Islet of Langerhans (tissue), 1 donor: Measurements from ENCODE around the gene GALNT10.

Source experiments
- FAIRE-seq: peaks from one replicate; lab custom pipeline; 2011; peaks lifted over from hg19 to GRCh38; lab: Jason Lieb, UNC

GALNT10 gene

GRCh38 chr5:154385236-154385512, 194.6 kb downstream of the GALNT10 start:
- FAIRE-seq, result no peak

- no peak for FAIRE-seq
Measured at GRCh38 chr5:154386952-154387629, 196.6 kb downstream of the GALNT10 start.

- FAIRE-seq, result no peak
Measured at GRCh38 chr5:154388842-154389241, 198.3 kb downstream of the GALNT10 start.

- no peak for FAIRE-seq
Measured at GRCh38 chr5:154390096-154390495, 199.6 kb downstream of the GALNT10 start.

GRCh38 chr5:154390746-154391359, 200.3 kb downstream of the GALNT10 start:
- FAIRE-seq, result no peak

DNA sequence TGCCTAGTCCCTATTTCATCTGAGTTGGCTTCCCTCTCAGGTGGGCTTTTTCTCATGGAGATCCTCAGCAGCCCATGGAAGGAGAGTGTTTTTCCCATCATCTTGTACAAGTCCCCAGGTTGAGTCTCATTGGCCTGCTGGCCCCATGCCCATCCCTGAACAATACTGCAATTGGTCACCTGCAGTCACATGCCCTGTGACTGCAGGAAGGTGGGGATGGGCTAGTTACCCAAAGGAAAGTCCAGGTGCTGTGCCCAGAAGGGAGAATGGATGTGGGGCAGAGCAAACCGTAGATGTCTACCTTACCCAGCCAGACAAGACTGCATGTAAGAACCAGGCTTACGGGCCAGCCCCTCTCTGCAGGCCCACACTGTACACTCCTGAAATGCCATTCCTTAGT, 201.3 kb downstream of the GALNT10 start:
- FAIRE-seq, result no peak

GRCh38 chr5:154393850-154394249, 203.3 kb downstream of the GALNT10 start:
- no peak for FAIRE-seq

DNA sequence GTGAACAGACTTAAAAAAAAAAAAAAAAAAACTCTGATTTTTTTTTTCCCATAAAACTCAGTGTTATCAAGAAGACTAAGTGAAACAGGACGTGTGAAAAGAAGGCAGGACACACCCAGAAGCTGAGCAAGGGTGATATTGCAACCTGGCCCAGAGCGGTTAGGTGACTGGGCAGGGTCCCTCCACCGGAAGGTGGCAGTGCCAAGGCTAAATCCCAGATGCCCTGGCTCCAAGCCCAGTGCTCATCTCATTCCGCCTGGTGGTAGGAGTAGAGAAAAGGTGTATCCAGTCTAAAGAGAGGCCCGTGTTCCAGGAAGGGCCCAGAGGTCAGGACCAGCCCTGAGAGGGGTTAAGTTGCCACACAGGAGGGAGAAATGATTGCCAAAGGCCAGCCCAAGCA, 203.8 kb downstream of the GALNT10 start:
- no peak for FAIRE-seq

DNA sequence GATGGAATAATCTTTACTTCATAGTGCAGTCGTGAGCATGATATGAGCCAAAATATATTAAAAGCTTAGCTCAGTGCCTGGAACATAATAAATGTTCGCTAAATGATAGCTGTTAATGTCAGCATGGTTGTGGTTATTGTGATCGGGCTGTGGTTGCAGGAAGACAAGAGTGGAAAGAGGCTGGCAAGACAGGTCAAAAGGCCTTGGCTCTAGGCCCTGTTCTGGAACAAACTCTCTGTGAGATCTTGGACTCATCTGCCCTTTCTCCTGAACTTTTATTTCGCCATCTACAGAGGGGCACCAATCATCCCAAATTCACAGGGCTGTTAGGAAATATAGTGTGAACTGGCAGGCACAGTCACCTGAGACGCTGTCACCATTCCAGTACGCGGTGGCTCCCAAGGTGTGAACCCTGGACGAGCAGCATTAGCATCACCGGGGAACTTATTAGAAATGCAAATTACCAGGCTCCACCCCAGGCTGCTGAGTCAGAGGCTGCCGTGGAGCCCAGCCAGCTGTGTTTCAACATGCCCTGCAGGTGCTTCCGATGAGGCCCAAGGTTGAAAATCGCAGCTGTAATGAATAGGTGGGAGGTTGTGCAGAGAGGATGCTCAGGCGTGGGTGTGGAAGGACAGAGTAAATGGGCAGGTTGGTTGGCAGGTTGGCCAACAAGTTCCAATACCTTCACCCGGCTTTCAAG, 205.0 kb downstream of the GALNT10 start:
- FAIRE-seq, result no peak

DNA sequence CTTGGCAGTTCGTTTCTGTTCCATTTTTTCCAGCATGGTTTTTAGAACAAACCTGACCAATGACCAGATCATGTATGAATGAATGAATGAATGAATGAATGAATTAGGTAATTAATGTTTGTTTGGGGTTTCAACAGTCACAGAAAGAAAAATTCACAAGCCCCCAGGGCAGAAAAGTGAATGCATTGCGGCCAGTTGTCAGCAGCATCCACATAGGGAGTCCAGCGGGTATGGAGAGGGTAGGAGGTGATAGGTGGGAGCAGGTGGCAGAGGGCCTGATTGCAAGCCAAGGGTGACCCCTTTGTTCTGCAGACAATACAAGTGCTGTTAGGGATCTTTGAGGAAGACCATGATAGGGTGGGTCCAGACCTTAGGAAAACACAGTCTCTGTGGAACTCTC, 205.6 kb downstream of the GALNT10 start:
- FAIRE-seq, result no peak

DNA sequence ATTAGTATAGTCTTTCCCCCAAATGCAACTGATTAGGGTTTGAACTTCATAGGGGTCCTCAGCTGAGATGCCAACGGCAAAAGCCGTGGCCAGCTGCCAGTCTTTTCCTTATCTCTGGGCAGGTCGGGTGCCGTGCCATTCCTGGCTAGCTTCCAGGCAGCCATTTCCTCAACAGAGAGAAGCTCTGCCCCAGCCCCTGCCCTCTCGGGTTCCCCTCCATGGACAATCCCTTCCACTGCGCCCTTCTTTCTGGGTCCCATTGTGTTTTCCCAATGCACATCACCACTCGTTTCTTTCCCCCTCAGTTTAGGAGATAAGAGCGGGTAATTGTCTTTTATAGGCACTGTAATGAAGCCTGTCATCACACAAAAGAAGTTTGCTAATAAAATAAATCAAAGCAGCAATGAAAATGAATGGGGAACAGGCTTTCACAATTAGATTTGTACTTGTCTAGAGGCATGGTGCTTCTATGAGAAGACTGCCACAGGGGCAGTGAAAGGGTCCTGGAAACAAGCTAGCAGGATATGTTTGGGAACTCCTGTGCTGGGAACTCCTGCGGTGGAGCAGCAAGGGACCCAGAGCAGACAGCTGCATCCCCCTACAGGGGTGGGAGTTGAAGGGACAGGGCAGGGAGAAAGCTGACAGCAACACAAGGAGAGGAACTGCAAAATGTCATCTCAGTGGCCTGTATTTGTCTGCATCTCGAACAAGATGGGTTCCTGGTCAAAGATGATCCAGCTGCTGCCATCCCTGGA, 207.3 kb downstream of the GALNT10 start:
- FAIRE-seq, result no peak

DNA sequence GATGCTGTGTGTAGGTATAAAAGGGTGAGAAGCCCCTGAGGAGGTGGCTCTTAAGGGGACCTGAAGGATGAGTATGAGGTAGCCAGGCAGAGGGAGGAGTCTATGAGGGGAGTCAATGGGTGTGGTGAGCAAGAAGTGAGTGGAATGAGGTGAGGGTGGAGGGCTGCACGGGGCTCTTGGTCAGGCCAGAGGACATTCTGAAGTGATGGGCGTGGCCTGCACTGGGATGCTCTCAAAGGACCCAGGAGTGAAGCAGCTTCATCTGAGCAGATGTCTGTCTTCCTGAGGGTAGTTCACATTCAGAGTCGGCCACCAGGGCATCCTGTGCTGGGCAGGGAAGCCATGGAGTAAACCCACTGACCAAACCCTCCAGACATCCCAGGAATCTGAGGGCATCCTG, 210.1 kb downstream of the GALNT10 start:
- FAIRE-seq, result no peak

GRCh38 chr5:154401355-154401754, 210.8 kb downstream of the GALNT10 start:
- no peak for FAIRE-seq

DNA sequence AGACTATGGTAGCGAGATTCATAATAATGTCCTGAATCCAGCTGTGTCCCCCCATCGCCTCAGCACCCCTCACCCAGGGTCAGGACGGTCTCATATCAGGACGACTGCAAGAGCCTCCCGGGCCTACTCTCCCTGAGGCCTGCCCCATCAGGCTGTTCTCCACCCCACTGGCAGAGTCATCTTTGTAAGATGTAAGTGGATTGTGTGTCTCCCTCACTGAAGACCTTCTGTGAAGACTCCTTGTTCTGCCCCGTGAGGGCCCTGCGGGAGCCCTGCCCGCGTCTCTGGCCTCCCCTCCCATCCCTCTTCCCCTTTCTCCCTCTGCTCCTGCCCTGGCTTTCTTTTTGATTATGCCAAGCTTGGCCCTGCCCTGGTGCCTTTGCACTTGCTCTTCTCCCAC, 211.4 kb downstream of the GALNT10 start:
- no peak for FAIRE-seq

GRCh38 chr5:154402611-154403010, 212.1 kb downstream of the GALNT10 start:
- no peak for FAIRE-seq

GRCh38 chr5:154403234-154403633, 212.7 kb downstream of the GALNT10 start:
- FAIRE-seq, result no peak

DNA sequence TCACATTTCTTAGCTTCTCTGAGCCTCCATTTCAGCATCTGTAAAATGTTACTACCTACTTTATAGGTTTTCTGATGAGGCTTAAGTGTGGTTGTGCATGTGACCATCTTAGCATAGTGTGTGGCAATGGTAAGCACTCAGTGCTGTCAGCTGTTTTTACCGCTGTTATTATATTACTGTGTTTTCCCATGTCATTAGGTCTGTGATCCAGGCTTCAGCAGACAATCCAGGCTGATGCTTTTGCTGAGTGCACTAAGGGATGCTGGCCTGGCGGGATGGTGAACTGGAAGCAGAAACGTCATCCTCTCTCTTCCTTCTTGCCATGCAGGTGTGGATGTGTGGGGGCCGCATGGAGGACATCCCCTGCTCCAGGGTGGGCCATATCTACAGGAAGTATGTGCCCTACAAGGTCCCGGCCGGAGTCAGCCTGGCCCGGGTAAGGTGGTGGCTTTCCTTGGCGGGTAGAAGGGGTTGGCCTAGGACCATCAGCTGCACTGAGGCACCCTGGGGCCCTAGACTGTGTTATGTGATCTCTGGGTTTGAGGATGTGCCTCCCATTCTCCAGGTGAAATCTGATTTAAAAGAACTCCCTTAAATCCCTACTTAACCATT, 213.3 kb downstream of the GALNT10 start:
- FAIRE-seq, result no peak

DNA sequence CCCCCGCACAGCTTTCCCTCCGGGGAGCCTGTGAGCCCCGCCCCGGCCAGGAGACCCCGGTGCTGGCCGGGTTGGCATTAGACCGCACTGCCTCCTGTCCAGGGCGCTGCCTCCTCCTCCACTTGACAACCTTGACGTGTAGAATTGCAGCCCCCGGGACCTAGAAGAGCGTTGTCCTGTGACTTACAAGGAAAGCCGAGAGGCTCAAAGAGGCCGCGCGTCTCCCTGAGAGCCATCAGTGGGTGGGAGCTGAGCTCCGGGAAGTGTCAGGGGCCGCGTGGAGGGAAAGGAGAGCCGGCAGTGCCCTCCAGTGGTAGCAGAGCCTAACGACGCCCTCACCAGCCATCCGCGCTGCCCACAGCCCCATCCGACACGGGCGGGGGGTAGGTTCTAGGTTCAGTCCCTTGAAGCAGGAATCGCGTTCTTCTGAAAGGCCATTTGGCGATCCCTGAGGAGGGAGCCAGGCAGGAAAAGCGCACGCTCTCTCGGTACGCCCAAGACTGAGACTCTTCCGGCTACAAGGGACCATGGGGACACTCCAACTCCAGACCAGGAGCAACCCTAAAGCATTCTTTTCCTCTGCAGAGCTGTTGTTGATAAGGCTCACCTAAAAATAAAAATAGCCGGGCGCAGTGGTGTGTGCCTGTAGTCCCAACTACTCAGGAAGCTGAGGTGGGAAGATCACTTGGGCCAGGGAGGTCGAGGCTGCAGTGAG, 214.7 kb downstream of the GALNT10 start:
- no peak for FAIRE-seq

GRCh38 chr5:154406231-154406630, 215.7 kb downstream of the GALNT10 start:
- no peak for FAIRE-seq

DNA sequence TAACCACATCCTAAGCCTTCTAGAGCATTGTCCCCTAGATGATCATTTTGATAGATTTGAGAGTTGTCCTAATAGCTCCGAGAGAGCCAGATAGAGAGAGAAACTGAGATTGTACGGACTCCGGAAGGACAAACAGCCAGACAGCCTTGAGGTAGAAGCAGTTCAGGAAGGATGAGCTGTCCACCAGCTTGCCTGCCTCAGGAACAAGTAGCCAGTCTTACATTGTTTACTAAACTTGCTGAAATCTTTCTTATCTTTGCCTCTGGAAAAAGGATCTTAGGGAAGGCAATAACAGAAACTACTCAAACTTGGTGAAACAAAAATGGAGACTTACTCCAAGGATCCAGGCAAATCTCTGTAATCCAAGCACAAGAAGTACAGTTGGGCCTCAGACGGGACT, 216.3 kb downstream of the GALNT10 start:
- no peak for FAIRE-seq

DNA sequence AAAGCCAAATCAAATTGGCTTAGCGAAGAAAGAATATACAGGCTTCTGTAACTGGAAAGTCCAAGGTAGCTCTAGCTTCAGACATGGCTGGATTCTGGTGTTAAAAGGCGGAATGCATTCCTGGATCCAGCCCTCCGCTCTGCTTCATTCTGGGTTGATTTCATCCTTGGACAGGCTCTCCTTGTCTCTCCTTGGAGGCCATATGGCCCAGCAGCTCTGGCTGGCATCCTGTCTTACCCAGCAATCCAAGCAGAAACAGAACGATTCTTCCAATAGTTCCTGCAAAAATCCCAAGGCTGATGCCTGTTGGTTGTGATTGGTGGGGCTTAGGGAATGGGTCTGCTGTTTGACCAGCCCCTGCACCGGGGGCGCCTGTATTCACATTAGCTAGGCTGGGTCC, 218.3 kb downstream of the GALNT10 start:
- no peak for FAIRE-seq

- FAIRE-seq, result no peak
Measured at GRCh38 chr5:154409230-154409840, 218.8 kb downstream of the GALNT10 start.
